Stomach (tissue), 9 donors: ENCODE data around the gene STK38. TPM values are rescaled to one million over a fixed set of nuclear protein-coding genes. Genes with fewer than 3 reads are reported as not detected.

Experiments used
- DNase-seq, 2 donors: peaks; one replicate each; pipeline versions ENCODE4 v3.0.0 to v3.0.0-alpha.2; 2013 to 2019
- H3K27ac ChIP-seq, 5 donors: fragments of 200-600 bp in 4 of 5; sonication (generic) in 4 of 5; one replicate each; pipeline ENCODE4 v1.5.1; 2013 to 2019; ENCODE audit warnings: mild to moderate bottlenecking in 1 of 5, moderate library complexity in 1 of 5
- H3K27me3 ChIP-seq, 3 donors: fragments of 200-600 bp; sonication (generic); one replicate each; pipeline ENCODE4 v1.5.1; 2017 to 2019; ENCODE audit warnings: mixed run types in 1 of 3
- H3K36me3 ChIP-seq, 4 donors: fragments of 200-600 bp; sonication (generic); 1 replicate in 3 of 4; 2 replicates in 1 of 4; pipeline ENCODE4 v1.5.1; 2016 to 2019
- H3K4me1 ChIP-seq, 4 donors: fragments of 200-600 bp; sonication (generic); one replicate each; pipeline ENCODE4 v1.5.1; 2016 to 2019
- H3K4me3 ChIP-seq, 4 donors: fragments of 200-600 bp; sonication (generic) in 3 of 4; one replicate each; pipeline ENCODE4 v1.5.1; 2016 to 2019; ENCODE audit warnings: mild to moderate bottlenecking in 1 of 4
- H3K9me3 ChIP-seq, 4 donors: fragments of 200-600 bp; sonication (generic); one replicate each; pipeline ENCODE4 v1.5.1; 2016 to 2019
- CTCF ChIP-seq, 7 experiments: fragments of 450-650 bp in 4 of 7; fragments of 200-600 bp in 3 of 7; sonication (generic) in 3 of 7; IDR thresholded peaks; one replicate each; pipeline ENCODE4 v1.5.1; 2016 to 2019; ENCODE audit warnings: antibody characterized with exemption in 7 of 7, control low read depth in 2 of 7, mild to moderate bottlenecking in 1 of 7
- EP300 ChIP-seq: sonication (generic); formaldehyde crosslinking; IDR thresholded peaks from one replicate; pipeline ENCODE4 v1.6.1; 2017; ENCODE audit warnings: antibody characterized with exemption
- POLR2A ChIP-seq, 4 donors: fragments of 450-650 bp; IDR thresholded peaks; one replicate each; pipeline ENCODE4 v1.6.1; 2016; ENCODE audit warnings: antibody characterized with exemption in 4 of 4, control low read depth in 2 of 4, mild to moderate bottlenecking in 1 of 4, moderate library complexity in 1 of 4
- POLR2AphosphoS5 ChIP-seq, 3 donors: sonication (generic); formaldehyde crosslinking; IDR thresholded peaks; one replicate each; pipeline ENCODE4 v1.6.1; 2016; ENCODE audit warnings: antibody characterized with exemption in 3 of 3
- WGBS, 5 donors: extraction: QIAGEN DNeasy Blood & Tissue Kit in 3 of 5; methylation state at CpG; one replicate each; pipeline versions ENCODE4 v1.1.5 to v1.1.7; 2013 to 2018; 5-methylcytosine and 5-hydroxymethylcytosine counted together
- intact Hi-C: fragments of 100-400 bp; cut with DNase I; formaldehyde crosslinking; loops from one replicate; pipeline ENCODE4 v1.15.1; 2023; ENCODE audit warnings: low total_unique reads
- polyA plus RNA-seq, 3 donors: library from polyadenylated mRNA; stranded (reverse); fragments of 200-250 nt; gene quantifications; one replicate each; pipeline ENCODE4 v1.2.3, GENCODE V29; 2013
- total RNA-seq, 5 donors: library from RNA; depleted of rRNA; stranded (reverse); fragments of >200 nt; gene quantifications; one replicate each; pipeline versions ENCODE4 v1.1.0 to v1.2.3, GENCODE V29; 2014 to 2016
- donor health status: healthy with polysubstance abuse.
- donor health status: Bipolar disorder and iron deficiency.
- donor health status: healthy.

The STK38 gene
- total and polyA plus RNA-seq, 8 donors = 14.1 to 63.7 (median 24.0) TPM

DNA sequence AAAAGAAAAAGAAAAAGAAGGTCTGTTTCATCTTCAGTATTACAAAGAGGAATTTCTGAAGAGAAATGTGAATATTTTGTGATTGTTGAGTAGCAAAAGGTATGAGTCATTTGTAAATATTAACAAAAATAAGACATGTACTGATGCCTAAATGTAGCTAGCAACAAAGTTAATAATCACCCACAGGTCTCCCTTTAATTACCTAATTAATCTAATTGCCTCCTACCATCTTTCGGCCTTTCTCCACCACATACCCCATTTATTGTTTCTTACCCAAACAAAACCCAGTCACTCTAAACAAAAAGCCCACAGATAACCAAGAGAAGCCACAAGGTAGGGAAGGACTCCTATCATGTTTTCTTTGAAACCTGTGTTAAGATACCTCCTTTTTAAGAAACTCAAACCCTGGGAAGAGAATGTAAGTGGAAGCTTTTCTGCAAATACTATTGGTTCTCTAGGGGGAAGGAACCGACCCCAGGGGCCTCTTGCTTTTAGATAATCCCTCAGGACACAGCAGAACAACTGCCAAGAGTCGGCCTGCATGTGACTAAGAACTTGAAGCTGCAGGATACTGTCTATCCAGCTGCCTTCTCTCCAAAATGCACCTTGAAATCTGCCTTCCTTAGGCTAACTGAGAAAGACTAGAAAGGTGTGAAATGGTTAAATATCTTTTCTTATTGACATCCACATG lies 16.1 kb upstream of the STK38 start:
- Histone ChIP-seq H3K4me3 (no peak overlapping the region), H3K27me3 (no peaks in the 10 kb centered on the region), H3K36me3 (no peaks in the 10 kb centered on the region), H3K9me3 (no peaks in the 10 kb centered on the region), H3K27ac (no peak overlapping the region), H3K4me1 (peaks cover 0 to 11% (median 0%) of the 10 kb centered on the region in 4 donors)
- intact Hi-C loops = no loop called here
- no peak for DNase-seq
- no peak for TF ChIP-seq CTCF (IDR thresholded peaks at IDR 0.05)
- TF ChIP-seq POLR2AphosphoS5 (IDR thresholded peaks at IDR 0.05) = no peak
- TF ChIP-seq EP300 = no peak
- TF ChIP-seq POLR2A (IDR thresholded peaks at IDR 0.05) = no peak
- 48 to 61% (median 57%) methylated on average over 3 of the region's 3 CpGs for WGBS, 5 donors

DNA sequence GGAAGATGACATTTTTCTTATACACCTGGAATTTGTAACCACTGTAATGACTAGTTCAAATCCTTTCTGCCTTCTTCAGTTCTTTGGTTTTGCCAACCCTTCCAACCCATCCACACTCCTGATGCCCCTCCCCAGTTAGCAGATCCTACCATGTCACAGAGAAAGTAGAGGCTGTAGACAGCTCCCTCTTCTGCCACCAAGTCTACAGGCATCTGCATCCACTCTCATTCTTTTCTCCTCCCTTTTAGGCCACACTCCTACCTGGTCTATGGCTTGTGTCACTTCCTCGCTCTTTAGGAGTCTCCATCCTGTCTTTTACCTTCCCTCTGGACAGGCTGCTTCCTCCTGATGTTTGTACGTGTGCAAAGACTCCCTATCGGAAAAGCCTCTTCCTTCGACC lies 13.5 kb upstream of the STK38 start:
- intact Hi-C loops = no loop called here
- Histone ChIP-seq H3K36me3 (no peaks in the 10 kb centered on the region), H3K27me3 (no peaks in the 10 kb centered on the region), H3K27ac (no peak overlapping the region), H3K9me3 (no peaks in the 10 kb centered on the region), H3K4me1 (peaks cover 0 to 25% (median 5%) of the 10 kb centered on the region in 4 donors), H3K4me3 (no peak overlapping the region)
- no peak for TF ChIP-seq EP300
- TF ChIP-seq POLR2AphosphoS5 (IDR thresholded peaks at IDR 0.05) = no peak
- TF ChIP-seq POLR2A (IDR thresholded peaks at IDR 0.05) = no peak
- no peak for TF ChIP-seq CTCF (IDR thresholded peaks at IDR 0.05)
- 94 to 97% (median 95%) methylated on average over 4 of the region's 4 CpGs for WGBS, 5 donors
- DNase-seq = no peak

DNA sequence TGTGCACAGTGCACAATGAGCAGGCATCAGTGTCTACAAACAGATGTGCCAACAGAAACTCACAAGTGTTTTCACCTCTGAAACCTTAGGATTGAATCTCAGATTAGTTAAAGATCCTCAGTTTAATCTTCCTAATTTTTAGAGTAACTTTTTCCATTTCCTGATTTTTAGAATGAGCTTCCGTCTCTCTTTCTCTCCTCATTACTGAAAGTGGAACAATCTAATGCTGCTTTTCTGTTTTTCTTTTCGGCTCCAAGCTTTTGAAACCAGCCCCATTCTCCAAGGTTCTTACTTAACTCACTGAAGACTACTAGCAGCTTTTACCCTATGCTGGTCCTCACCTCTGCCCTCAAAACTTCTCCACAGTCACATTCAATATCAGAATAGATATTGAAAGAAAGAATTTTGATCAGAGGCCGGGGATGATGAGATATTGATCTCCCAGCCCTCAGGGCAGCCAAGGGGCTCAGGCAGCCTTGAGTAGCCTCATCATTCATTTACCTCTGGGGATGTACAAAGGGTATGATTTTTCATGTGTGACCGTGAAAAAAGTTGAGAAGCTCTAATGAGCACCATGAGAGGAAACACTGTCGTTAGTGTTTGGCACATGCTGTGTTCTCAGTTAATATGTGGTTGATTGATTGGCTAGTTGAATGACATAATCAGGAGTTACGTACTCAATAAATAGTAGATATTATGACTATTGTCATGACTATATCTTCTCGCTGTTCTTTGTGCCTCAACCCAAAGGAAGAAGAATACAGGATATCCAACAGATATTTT lies 11.9 kb upstream of the STK38 start:
- no peaks in the 10 kb centered on the region for H3K9me3 ChIP-seq
- H3K36me3 ChIP-seq = no peaks in the 10 kb centered on the region
- H3K4me1 ChIP-seq = peaks cover 0 to 25% (median 5%) of the 10 kb centered on the region in 4 donors
- intact Hi-C loops = no loop called here
- no peak for TF ChIP-seq EP300
- no peak for TF ChIP-seq POLR2AphosphoS5 (IDR thresholded peaks at IDR 0.05)
- no peak for TF ChIP-seq POLR2A (IDR thresholded peaks at IDR 0.05)
- no peak for TF ChIP-seq CTCF (IDR thresholded peaks at IDR 0.05)
- 80 to 83% (median 82%) methylated on average over 7 of the region's 7 CpGs for WGBS, 5 donors
- no peak for DNase-seq
- H3K27me3 ChIP-seq = no peaks in the 10 kb centered on the region
- no peak overlapping the region for H3K27ac ChIP-seq
- H3K4me3 ChIP-seq = no peak overlapping the region

- WGBS, 5 donors = 78 to 93% (median 89%) methylated on average over 5 of the region's 5 CpGs
- Histone ChIP-seq H3K4me1 (peaks cover 0 to 25% (median 5%) of the 10 kb centered on the region in 4 donors), H3K9me3 (no peaks in the 10 kb centered on the region), H3K36me3 (no peaks in the 10 kb centered on the region), H3K27ac (no peak overlapping the region), H3K4me3 (no peak overlapping the region), H3K27me3 (no peaks in the 10 kb centered on the region)
- no peak for DNase-seq
- intact Hi-C loops = no loop called here
- TF ChIP-seq EP300 (no peak), POLR2A (IDR thresholded peaks at IDR 0.05) (no peak), CTCF (IDR thresholded peaks at IDR 0.05) (no peak), POLR2AphosphoS5 (IDR thresholded peaks at IDR 0.05) (no peak)
Measured at GRCh38 chr6:36556281-36556680, 9.0 kb upstream of the STK38 start.
